LHCN-M2 (cell line): Measurements from ENCODE around the gene PDPR. TPM values are rescaled to one million over a fixed set of nuclear protein-coding genes. Genes with fewer than 3 reads are reported as not detected.
"Not testable (repeated sequence)": the region's sequence is repeated elsewhere in the genome, so short reads cannot be mapped to it uniquely, and the experiment has no call there.

Source experiments
- DNase-seq: peaks from one replicate; pipeline ENCODE4 v3.0.0-alpha.2; 2012; ENCODE audit warnings: low read depth
- total RNA-seq: library from RNA; depleted of rRNA; stranded (reverse); fragments of >200 nt; gene quantifications from 2 replicates; pipeline ENCODE4 v1.2.3, GENCODE V29; 2014

Gene PDPR
- total RNA-seq, 1 experiment from 2014 or later, result 12.7 TPM

DNA sequence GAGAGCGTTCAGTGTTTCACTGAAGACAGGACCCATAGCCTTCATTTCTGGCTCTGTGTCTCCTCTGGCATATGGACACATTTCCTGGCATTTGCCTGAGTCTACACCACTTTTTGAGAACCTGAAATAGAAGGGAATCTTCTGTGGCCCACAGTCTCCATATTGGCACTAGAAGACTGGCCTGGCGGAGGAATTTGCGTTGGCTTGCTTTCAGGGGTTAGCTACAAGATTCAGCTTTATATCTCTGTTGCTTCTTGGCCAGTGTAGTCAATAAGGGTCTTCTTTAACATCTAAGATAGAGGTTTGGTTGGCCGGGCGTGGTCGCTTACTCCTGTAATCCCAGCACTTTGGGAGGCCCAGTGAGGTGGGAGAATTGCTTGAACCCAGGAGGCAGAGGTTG lies 46.7 kb downstream of the PDPR start:
- no peak for DNase-seq

- no peak for DNase-seq
These were observed 47.2 kb downstream of the PDPR start for GRCh38 chr16:70161350-70161749.

GRCh38 chr16:70162041-70162451 lies 47.9 kb downstream of the PDPR start:
- DNase-seq, result peak; percentile 83

DNA sequence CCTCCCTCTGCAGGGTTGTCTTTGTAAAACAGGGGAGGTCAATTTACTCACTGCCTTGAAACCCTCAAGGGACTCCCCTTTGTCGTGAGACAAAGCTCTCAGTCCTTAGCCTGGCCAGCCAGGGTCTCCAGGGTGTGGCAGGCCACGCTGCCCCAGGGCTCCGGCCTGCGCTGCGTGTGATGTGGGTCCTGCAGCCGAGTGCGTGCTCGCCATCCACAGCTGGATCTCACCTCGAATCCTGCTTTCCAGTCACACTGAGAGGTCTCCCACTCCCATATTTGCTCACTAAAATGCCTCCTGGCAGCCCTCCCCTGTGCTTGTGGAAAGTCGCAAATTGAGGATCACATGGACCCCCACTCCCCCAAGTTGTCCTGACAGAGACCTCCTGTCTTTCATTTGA lies 49.5 kb downstream of the PDPR start:
- DNase-seq, result no peak

GRCh38 chr16:70166688-70167087 lies 52.6 kb downstream of the PDPR start:
- not testable (repeated sequence) for DNase-seq

DNA sequence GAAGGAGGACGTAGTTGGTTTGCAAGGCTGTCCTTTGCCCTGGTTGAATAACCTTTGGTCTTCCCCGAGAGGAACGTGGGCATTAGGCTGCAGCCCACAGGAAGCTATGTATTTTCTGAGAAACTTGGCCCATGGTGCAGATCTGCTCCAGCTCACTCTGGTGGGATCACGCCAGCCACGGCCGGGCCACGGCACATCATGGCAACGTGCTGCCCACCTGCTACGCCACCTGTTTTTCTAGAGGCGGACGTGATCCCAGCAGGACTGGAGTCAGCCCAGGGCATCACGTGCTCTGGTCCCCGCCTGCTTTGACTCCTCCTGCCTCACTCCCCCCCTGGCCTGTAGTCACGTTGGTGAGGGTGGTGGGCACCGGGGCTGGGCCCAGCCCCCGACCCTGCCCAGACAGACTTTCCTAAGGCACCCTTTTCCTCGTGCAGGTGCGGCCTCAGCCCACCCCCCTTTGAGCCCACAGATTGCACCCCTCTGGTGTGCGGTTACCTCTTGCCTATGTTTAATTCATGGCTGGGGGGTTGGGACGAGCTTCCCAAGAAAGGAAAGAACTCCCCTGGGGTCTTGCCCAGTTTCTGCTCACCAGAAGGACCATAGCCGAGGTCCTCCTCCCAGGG lies 59.2 kb downstream of the PDPR start, which contains the start of gene CLEC18C:
CLEC18C (plus strand) TSS at position 576 of the 626 bp plus-strand sequence. CDS start 492 bp downstream, outside the sequence.
- DNase-seq, result not testable (repeated sequence)

DNA sequence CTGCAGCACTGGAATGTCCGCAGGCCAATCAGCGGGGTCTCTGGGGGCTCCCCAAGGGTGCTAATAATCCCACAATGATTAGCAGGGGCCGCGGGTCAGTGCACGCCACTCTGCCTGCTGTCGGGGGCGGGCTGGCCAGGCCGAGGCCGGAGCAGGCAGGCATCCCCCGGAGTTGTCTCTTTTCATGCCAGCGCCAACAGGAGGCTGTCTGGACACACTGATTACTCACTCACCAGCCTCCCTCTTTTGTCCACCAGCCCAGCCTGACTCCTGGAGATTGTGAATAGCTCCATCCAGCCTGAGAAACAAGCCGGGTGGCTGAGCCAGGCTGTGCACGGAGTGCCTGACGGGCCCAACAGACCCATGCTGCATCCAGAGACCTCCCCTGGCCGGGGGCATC lies 59.8 kb downstream of the PDPR start:
- DNase-seq, result not testable (repeated sequence)

- not testable (repeated sequence) for DNase-seq
These were observed 60.3 kb downstream of the PDPR start for GRCh38 chr16:70174387-70174932.

DNA sequence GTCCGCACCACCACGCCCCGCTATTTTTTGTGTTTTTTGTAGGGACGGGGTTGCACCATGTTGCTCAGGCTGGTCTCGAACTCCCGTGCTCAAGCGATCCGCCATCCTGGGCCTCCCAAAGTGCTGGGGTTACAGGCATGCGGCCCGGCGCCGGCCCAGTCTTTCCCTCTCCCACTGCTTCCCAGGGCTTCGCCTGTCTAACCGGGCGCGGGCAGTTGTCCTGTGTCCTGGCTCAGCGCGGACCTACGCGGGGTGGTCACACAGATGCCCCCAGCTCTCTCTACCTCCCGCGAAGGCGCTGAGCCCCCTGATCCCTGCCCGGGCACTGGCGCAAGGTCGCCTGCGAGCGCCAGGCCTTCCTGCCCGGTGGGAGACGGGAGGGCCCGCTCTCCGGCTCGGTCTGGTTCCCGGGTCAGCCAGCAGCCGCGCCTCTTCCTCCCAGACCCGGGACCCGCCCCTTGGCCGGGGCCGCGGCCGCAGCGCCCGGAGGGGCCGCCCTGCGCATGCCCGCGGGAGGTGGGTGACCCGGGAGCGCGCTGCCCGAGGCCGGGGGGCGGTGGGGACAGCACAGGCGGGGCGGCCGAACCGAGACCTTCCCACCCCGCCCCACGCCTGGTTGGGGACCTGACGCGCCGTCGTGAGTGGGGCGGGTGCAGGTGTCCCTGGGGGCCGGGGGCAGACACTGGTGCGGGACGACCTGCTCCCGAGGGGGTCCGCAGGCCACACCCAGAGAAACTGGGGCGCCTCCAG lies 73.9 kb downstream of the PDPR start:
- DNase-seq, result not testable (repeated sequence)

GRCh38 chr16:70188608-70188915 lies 74.4 kb downstream of the PDPR start:
- not testable (repeated sequence) for DNase-seq

- DNase-seq, result not testable (repeated sequence)
These were observed 76.4 kb downstream of the PDPR start for GRCh38 chr16:70190574-70190973.

DNA sequence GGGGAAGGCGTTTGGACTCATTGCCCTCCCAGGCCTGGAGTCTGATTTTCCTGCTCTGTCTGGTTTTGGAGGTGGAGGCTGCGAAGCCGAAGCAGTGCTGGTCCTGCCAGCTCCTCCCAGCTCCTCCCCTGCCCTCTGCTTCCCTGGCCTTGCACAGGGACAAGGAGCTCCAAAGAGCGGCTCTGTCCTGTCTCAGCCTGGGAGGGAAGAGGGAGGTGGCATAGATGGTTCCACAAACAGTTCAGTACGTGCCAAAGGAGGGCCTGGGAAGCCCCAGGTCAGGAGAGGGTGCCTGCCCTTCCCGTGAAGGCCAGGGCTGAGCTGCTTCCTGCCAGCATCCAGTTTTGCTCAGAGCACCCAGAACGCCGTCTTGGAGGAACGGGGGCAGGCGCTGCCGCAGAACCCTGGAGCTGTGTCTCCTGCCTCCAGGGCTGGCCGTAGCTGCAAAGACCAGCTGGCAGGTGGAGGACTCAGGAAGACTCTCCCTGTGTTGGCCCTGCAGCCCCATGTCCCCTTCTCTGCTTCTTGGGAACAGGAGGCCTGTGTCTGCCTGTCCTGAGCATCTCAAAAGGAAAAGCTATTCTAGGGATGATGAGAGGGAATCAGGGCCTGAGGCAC lies 82.7 kb downstream of the PDPR start:
- DNase-seq, result not testable (repeated sequence)

- DNase-seq, result not testable (repeated sequence)
These were observed 83.5 kb downstream of the PDPR start for GRCh38 chr16:70197611-70198010.

- not testable (repeated sequence) for DNase-seq
These were observed 84.1 kb downstream of the PDPR start for GRCh38 chr16:70198230-70198629.

- not testable (repeated sequence) for DNase-seq
These were observed 84.5 kb downstream of the PDPR start for GRCh38 chr16:70198666-70199065.

DNA sequence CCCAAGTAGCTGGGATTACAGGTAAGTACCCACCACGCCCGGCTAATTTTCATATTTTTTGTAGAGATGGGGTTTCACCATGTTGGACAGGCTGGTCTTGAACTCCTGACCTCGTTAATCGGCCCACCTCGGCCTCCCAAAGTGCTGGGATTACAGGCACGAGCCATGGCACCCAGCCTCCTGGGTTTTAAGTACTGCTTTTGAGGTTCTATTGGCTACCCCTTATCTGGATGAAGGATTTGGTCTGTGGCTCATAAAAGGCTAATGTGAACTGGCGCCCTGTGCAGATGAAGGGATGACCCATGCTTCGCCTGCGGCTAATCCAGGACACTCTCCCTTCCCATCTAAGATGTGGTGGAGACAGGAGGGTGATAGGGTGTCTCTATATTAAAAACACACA lies 85.0 kb downstream of the PDPR start:
- DNase-seq, result not testable (repeated sequence)

GRCh38 chr16:70200063-70200462 lies 85.9 kb downstream of the PDPR start:
- DNase-seq, result not testable (repeated sequence)

DNA sequence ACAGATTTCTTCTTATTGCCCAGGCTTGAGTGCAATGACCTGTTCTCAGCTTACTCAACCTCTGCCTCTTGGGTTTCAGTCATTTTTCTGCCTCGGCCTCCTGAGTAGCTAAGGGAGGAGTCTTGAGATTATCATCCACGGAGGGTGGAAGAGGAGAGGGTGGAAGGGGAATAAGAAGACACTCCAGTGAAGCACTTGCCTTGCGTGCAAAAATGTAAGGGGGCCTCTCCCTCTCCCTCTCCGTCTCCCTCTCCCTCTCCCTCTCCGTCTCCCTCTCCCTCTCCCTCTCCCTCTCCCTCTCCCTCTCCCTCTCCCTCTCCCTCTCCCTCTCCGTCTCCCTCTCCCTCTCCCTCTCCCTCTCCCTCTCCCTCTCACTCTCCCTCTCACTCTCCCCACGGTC lies 89.4 kb downstream of the PDPR start:
- DNase-seq, result not testable (repeated sequence)

- DNase-seq, result not testable (repeated sequence)
These were observed 89.9 kb downstream of the PDPR start for GRCh38 chr16:70204010-70204409.

DNA sequence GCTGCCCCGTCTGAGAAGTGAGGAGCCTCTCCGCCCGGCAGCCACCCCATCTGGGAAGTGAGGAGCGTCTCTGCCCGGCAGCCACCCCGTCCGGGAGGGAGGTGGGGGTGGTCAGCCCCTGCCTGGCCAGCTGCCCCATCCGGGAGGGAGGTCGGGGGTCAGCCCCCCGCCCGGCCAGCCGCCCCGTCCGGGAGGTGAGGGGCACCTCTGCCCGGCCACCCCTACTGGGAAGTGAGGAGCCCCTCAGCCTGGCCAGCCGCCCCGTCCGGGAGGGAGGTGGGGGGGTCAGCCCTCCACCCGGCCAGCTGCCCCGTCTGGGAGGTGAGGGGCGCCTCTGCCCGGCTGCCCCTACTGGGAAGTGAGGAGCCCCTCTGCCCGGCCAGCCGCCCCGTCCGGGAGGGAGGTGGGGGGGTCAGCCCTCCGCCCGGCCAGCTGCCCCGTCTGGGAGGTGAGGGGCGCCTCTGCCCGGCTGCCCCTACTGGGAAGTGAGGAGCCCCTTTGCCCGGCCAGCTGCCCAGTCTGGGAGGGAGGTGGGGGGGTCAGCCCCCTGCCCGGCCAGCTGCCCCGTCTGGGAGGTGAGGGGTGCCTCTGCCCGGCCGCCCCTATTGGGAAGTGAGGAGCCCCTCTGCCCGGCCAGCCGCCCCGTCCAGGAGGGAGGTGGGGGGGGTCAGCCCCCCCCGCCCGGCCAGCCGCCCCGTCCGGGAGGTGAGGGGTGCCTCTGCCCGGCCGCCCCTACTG lies 90.7 kb downstream of the PDPR start:
- DNase-seq, result not testable (repeated sequence)

DNA sequence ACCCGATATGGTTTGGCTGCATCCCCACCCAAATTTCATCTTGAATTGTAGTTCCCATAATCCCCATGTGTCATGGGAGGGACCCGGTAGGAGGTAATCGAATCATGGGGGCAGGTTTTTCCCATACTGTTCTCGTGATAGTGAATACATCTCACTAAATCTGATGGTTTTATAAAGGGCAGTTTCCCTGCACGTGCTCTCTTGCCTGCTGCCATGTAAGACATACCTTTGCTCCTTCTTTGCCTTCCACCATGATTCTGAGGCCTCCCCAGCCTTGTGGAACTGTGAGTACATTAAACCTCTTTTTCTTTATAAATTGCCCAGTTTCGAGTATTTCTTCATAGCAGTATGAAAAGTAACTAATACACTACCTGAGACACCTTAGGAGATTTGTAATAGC lies 92.2 kb downstream of the PDPR start:
- DNase-seq, result not testable (repeated sequence)
